ENCODE results near the gene UBE2D4.
"Not testable (repeated sequence)": the region's sequence is repeated elsewhere in the genome, so short reads cannot be mapped to it uniquely, and the experiment has no call there.

UBE2D4 gene

DNA sequence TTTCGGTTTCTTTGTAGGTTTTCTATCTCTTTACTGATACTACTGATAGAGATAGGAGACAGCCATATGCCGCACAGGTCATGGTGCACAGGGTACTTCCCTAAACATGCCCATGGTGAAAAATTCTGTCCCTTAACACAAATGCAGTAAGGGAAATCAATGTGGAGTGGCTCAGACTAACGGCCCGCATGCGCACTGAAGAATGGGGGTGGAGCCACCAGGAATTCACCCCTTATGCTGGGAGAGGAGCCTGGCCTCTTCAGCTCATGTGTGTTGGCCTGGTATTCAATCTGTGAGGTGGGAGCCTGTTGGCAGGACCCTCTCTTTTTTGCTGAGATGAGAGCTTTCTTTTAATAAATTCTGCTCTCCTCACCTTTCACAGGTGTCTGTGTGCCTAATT, 11.4 kb upstream of the UBE2D4 start:
- DNase-seq = no peak

DNA sequence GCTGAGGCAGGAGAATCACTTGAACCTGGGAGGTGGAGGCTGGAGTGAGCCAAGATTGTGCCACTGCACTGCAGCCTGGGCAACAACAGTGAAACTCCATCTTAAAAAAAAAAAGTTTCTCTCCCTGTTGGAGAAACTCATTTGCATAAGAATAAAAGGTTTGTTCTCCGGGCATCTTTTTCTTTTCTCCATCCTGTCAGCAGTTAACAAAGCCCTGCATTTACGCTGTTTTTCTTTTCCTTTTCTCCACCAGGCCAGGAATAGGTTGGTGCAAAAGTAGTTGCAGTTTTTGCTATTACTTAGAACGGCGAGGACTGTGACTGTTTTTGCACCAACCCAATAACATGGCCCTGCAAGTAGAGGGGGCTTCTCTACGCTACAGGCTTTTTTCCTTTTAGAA, 10.3 kb upstream of the UBE2D4 start:
- DNase-seq = no peak

- DNase-seq = no peak
Observed at GRCh38 chr7:43921423-43921822, 4.8 kb upstream of the UBE2D4 start.

DNA sequence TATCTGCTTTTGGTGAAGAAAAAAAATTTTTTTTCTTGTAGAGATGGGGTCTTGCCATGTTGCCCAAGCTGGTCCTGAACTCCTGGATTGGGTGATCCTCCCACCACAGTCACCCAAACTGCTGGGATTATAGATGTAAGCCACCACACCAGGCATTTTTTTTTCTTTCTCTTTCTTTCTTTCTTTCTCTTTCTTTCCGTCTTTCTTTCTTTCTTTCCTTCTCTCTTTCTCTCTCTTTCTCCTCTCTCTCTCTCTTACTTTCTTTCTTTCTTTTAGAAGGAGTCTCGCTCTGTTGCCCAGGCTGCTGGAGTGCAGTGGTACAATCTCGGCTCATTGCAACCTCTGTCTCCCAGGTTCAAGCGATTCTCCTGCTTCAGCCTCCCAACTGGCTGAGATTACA, 3.5 kb upstream of the UBE2D4 start:
- no peak for DNase-seq

- no peak for DNase-seq
Observed at GRCh38 chr7:43926798-43927123, 525 bp downstream of the UBE2D4 start.

- no peak for DNase-seq
Observed at GRCh38 chr7:43927810-43928209, 1.6 kb downstream of the UBE2D4 start.

DNA sequence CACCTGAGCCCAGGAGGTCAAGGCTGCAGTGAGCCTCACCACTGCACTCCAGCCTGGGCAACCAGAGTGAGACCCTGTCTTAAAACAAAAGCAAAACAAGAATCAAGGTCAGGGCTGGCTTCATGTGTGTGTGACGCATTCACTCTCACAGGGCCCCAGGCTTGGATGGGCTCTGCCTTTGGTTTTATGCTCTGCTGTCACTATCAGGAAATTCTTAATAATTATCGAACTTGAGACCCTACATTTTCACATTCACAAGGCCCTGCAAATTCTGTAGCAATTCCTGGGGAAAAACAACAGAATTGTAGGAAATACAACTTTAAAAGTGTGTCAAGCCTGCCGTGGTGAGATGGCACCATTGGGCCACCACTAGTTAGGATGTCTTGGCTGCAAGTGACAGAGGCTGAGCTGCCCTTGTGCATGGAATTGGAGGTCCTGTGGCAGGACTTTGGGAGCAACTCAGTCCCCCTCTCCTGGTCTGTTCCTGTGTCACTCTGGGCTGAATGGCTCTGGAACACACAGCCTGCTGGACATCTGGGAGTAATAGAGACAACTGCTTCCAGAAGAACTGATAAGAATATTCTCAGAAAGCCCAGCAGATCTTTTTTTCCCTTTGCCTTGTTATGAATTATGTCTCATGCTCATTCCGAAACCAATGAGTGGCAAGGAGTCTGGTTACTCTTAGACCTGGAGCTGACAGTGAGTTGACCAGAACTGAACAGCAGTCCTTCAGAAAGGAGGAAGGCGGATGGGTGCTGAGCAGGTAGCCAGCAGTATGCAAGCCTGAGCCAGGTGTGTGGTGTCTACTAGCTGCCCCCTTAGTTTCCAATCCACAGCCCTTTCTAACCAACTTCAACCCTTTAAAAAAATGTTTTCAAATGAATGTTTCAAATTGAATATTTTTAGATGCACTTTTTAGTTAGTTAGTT, 3.6 kb downstream of the UBE2D4 start:
- DNase-seq = no peak

GRCh38 chr7:43931346-43931745, 5.1 kb downstream of the UBE2D4 start:
- no peak for DNase-seq

- no peak for DNase-seq
Observed at GRCh38 chr7:43933902-43934560, 7.8 kb downstream of the UBE2D4 start.

- no peak for DNase-seq
Observed at GRCh38 chr7:43937444-43937843, 11.2 kb downstream of the UBE2D4 start.

- no peak for DNase-seq
Observed at GRCh38 chr7:43938892-43939482, 12.8 kb downstream of the UBE2D4 start.

GRCh38 chr7:43942250-43942649, 16.0 kb downstream of the UBE2D4 start:
- no peak for DNase-seq

- no peak for DNase-seq
Observed at GRCh38 chr7:43942997-43943396, 16.8 kb downstream of the UBE2D4 start.

- DNase-seq = no peak
Observed at GRCh38 chr7:43943417-43944187, 17.4 kb downstream of the UBE2D4 start.

DNA sequence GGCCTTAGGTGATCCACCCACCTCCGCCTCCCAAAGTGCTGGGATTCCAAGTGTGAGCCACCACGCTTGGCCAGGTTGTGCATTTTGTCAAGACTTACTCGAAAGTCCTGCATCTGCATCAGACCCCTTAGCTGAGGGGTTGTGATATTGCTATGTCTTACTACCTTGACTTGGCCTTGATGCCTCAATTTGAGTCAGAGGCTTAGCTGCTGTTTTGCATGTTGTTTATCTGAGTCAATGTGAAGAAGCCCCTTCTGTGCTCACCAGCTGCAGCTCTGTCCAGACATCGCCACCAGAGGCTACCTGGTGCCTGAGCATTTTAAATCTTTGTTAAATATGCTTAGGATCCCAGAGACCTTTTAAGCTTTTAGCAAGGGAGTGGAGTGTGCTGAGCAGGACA, 18.1 kb downstream of the UBE2D4 start:
- no peak for DNase-seq

DNA sequence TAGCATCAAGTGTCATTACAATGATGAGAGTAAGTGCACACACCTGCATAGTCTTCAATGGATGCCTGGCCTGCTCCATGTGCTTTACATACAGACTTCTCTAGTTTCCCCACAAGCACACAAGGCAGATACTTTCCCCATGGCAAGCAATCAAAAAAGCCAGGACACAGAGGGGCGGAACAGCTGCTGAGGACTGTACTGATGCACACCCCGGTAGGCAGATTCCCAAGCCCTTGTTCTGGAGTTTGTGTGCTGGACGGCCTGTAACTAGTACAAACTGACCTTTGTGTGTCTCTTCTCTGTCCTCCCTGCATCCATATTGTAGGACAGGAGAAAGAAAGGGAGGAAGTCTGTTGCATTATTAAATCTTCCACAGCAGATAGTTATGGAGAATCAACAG, 25.8 kb downstream of the UBE2D4 start:
- DNase-seq = no peak

GRCh38 chr7:43953071-43953470, 26.8 kb downstream of the UBE2D4 start:
- DNase-seq = no peak

GRCh38 chr7:43954524-43955228, 28.4 kb downstream of the UBE2D4 start:
- DNase-seq = peak; percentile 60

- no peak for DNase-seq
Observed at GRCh38 chr7:43956027-43956426, 29.8 kb downstream of the UBE2D4 start.

DNA sequence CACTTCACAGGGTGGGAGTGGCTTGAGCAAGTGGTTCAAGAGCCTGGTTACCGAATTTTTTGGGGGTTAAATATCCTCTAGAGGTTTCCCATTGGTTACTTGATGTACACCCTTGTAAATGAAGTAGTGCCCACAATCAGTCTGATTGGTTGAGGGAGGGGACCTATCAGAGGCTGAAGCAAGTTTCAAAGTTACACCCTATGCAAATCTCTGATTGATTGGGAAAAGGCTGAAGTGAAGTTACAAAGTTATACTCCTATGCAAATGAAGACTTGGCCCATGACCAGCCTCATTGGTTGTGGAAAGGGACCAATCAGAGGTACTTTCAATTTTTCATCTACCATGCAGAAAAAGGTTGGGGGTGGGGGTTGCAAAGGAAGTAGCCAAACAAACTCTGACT, 34.7 kb downstream of the UBE2D4 start:
- DNase-seq = no peak

- DNase-seq = not testable (repeated sequence)
Observed at GRCh38 chr7:43966392-43966791, 40.2 kb downstream of the UBE2D4 start.

- not testable (repeated sequence) for DNase-seq
Observed at GRCh38 chr7:43968172-43969040, 42.2 kb downstream of the UBE2D4 start.

All from hematopoietic multipotent progenitor cell treated with erythropoietin and hydrocortisone succinate and interleukin-3 and kit ligand, for 8 days (in vitro differentiated cells).